Activated CD8-positive, alpha-beta memory T cell treated with anti-CD3 and anti-CD28 coated beads, Interleukin-2, amount 50 U/mL, for 1 hour (primary cell): ENCODE results near the gene HIGD1A.

Experiments
- DNase-seq: peaks from one replicate; pipeline ENCODE4 v3.0.0-alpha.2; 2020; ENCODE audit errors: extremely low read depth

Gene HIGD1A

GRCh38 chr3:42755681-42756578 is 48.4 kb downstream of the HIGD1A start:
- DNase-seq, result no peak

GRCh38 chr3:42753757-42754156 is 50.5 kb downstream of the HIGD1A start:
- no peak for DNase-seq

- no peak for DNase-seq
These were observed 51.3 kb downstream of the HIGD1A start for GRCh38 chr3:42752961-42753360.

- no peak for DNase-seq
These were observed 51.8 kb downstream of the HIGD1A start for GRCh38 chr3:42752441-42752840.

GRCh38 chr3:42751609-42752008 is 52.7 kb downstream of the HIGD1A start:
- no peak for DNase-seq

- no peak for DNase-seq
These were observed 53.5 kb downstream of the HIGD1A start for GRCh38 chr3:42750834-42751233.

- DNase-seq, result no peak
These were observed 54.5 kb downstream of the HIGD1A start for GRCh38 chr3:42749753-42750231.

GRCh38 chr3:42749025-42749752 is 55.1 kb downstream of the HIGD1A start:
- DNase-seq, result no peak

- DNase-seq, result no peak
These were observed 56.7 kb downstream of the HIGD1A start for GRCh38 chr3:42747581-42747980.

- no peak for DNase-seq
These were observed 57.5 kb downstream of the HIGD1A start for GRCh38 chr3:42746455-42747450.

GRCh38 chr3:42745776-42746454 is 58.4 kb downstream of the HIGD1A start:
- no peak for DNase-seq

GRCh38 chr3:42745291-42745745 is 59.0 kb downstream of the HIGD1A start:
- DNase-seq, result no peak

- DNase-seq, result no peak
These were observed 60.9 kb downstream of the HIGD1A start for GRCh38 chr3:42743204-42743995.

- no peak for DNase-seq
These were observed 61.6 kb downstream of the HIGD1A start for GRCh38 chr3:42742688-42743087.

GRCh38 chr3:42742259-42742658 is 62.0 kb downstream of the HIGD1A start:
- DNase-seq, result no peak

GRCh38 chr3:42741796-42742195 is 62.5 kb downstream of the HIGD1A start:
- DNase-seq, result no peak

GRCh38 chr3:42739401-42740158 is 64.7 kb downstream of the HIGD1A start:
- no peak for DNase-seq

GRCh38 chr3:42736531-42736930 is 67.8 kb downstream of the HIGD1A start:
- DNase-seq, result no peak

GRCh38 chr3:42736081-42736480 is 68.2 kb downstream of the HIGD1A start:
- DNase-seq, result no peak
